Adrenal gland (tissue), 5 donors: ENCODE measurements around the gene DFFB.

Experiments used
- POLR2A ChIP-seq, 2 donors: fragments of 450-650 bp; IDR thresholded peaks; one replicate each; pipeline ENCODE4 v1.6.1; 2017; ENCODE audit warnings: antibody characterized with exemption in 2 of 2, mild to moderate bottlenecking in 2 of 2, moderate library complexity in 1 of 2
- TF ChIP-seq, protein P1 (sequence below), 6 experiments: fragments of 450-650 bp in 4 of 6; fragments of 200-600 bp in 2 of 6; sonication (generic) in 1 of 6; IDR thresholded peaks; 1 replicate in 5 of 6; 2 replicates in 1 of 6; pipeline versions ENCODE4 v1.5.1 to v1.8.0; 2016 to 2021; ENCODE audit warnings: antibody characterized with exemption in 6 of 6, mild to moderate bottlenecking in 2 of 6, moderate library complexity in 1 of 6
- donor health status: DM: no; HTN: no; CAD: no.

GRCh38 chr1:3837200-3837599 lies 20.1 kb upstream of the DFFB start:
- TF ChIP-seq, protein P1, sequence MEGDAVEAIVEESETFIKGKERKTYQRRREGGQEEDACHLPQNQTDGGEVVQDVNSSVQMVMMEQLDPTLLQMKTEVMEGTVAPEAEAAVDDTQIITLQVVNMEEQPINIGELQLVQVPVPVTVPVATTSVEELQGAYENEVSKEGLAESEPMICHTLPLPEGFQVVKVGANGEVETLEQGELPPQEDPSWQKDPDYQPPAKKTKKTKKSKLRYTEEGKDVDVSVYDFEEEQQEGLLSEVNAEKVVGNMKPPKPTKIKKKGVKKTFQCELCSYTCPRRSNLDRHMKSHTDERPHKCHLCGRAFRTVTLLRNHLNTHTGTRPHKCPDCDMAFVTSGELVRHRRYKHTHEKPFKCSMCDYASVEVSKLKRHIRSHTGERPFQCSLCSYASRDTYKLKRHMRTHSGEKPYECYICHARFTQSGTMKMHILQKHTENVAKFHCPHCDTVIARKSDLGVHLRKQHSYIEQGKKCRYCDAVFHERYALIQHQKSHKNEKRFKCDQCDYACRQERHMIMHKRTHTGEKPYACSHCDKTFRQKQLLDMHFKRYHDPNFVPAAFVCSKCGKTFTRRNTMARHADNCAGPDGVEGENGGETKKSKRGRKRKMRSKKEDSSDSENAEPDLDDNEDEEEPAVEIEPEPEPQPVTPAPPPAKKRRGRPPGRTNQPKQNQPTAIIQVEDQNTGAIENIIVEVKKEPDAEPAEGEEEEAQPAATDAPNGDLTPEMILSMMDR (IDR thresholded peaks at IDR 0.05), result no peak
- TF ChIP-seq POLR2A (IDR thresholded peaks at IDR 0.05), result no peak
